GM23338 (cell line): ENCODE results near the gene MED13L. TPM values are rescaled to one million over a fixed set of nuclear protein-coding genes. Genes with fewer than 3 reads are reported as not detected.
A peak's percentile ranks its signal among the peaks of the same experiment; 100 is the strongest.

ENCODE experiments used
- ATAC-seq: fragments of 200-7000 bp; cut with Tn5 transposase; 3 replicates; pipeline ENCODE4 v1.9.1; 2020
- DNase-seq: peaks from one replicate; pipeline ENCODE4 v3.0.0-alpha.2; 2015; ENCODE audit warnings: low spot score
- H2AFZ ChIP-seq: fragments of 200-600 bp; sonication (generic); 2 replicates; pipeline ENCODE4 v1.8.0; 2016; ENCODE audit warnings: antibody characterized with exemption, mild to moderate bottlenecking, moderate library complexity
- H3F3A ChIP-seq: fragments of 200-600 bp; sonication (generic); replicated peaks from 2 replicates; pipeline ENCODE4 v1.8.0; 2017; ENCODE audit warnings: antibody characterized with exemption, mixed run types, low read depth
- H3K27ac ChIP-seq: fragments of 200-600 bp; sonication (generic); 2 replicates; pipeline ENCODE4 v1.6.1; 2016; ENCODE audit warnings: low read depth
- H3K27me3 ChIP-seq: fragments of 200-600 bp; sonication (generic); 2 replicates; pipeline ENCODE4 v1.8.0; 2016; ENCODE audit warnings: mild to moderate bottlenecking, mixed run types, moderate library complexity; ENCODE audit not compliant: insufficient read depth
- H3K36me3 ChIP-seq: fragments of 200-600 bp; sonication (generic); 2 replicates; pipeline ENCODE4 v1.8.0; 2016; ENCODE audit warnings: mild to moderate bottlenecking; ENCODE audit not compliant: insufficient read depth
- H3K4me1 ChIP-seq: fragments of 200-600 bp; sonication (generic); 2 replicates; pipeline ENCODE4 v1.8.0; 2016; ENCODE audit warnings: mild to moderate bottlenecking, moderate library complexity; ENCODE audit not compliant: insufficient read depth
- H3K4me2 ChIP-seq: fragments of 200-600 bp; sonication (generic); 2 replicates; pipeline ENCODE4 v1.7.1; 2017; ENCODE audit warnings: mixed run types
- H3K4me3 ChIP-seq: fragments of 200-600 bp; sonication (generic); 2 replicates; pipeline ENCODE4 v1.6.1; 2016; ENCODE audit warnings: mixed run types
- H3K79me2 ChIP-seq: fragments of 200-600 bp; sonication (generic); replicated peaks from 2 replicates; pipeline ENCODE4 v1.8.0; 2017; ENCODE audit warnings: mild to moderate bottlenecking; ENCODE audit not compliant: insufficient read depth
- H3K9me2 ChIP-seq: fragments of 200-600 bp; sonication (generic); 2 replicates; pipeline ENCODE4 v1.8.0; 2017; ENCODE audit not compliant: insufficient read depth
- H4K20me1 ChIP-seq: fragments of 200-600 bp; sonication (generic); replicated peaks from 2 replicates; pipeline ENCODE4 v1.8.0; 2017; ENCODE audit warnings: mild to moderate bottlenecking; ENCODE audit not compliant: insufficient read depth
- H3K27ac Mint-ChIP-seq: 2 replicates; pipeline ENCODE4 v1.8.0; 2020; ENCODE audit warnings: inconsistent platforms, mild to moderate bottlenecking, moderate library complexity, mixed read lengths
- H3K27me3 Mint-ChIP-seq: 3 replicates; pipeline ENCODE4 v1.8.0; 2022; ENCODE audit warnings: low read depth, mild to moderate bottlenecking, moderate library complexity, mixed read lengths, inconsistent platforms; ENCODE audit not compliant: insufficient read depth, poor library complexity
- H3K36me3 Mint-ChIP-seq: 3 replicates; pipeline ENCODE4 v1.8.0; 2021; ENCODE audit warnings: low read depth, mild to moderate bottlenecking, inconsistent platforms, moderate library complexity, mixed read lengths
- H3K4me1 Mint-ChIP-seq: 3 replicates; pipeline ENCODE4 v1.8.0; 2020; ENCODE audit warnings: mild to moderate bottlenecking, inconsistent platforms, mixed read lengths
- H3K4me3 Mint-ChIP-seq: 3 replicates; pipeline ENCODE4 v1.8.0; 2021; ENCODE audit warnings: moderate library complexity, mild to moderate bottlenecking, inconsistent platforms, mixed read lengths
- H3K9me3 Mint-ChIP-seq: 3 replicates; pipeline ENCODE4 v1.8.0; 2020; ENCODE audit warnings: moderate library complexity, mild to moderate bottlenecking, inconsistent platforms, mixed read lengths
- CREB1 ChIP-seq: fragments of 250-450 bp; sonication (Bioruptor Pico); IDR thresholded peaks from 2 replicates; pipeline ENCODE4 v1.5.0; 2020; ENCODE audit warnings: low read depth, mild to moderate bottlenecking, moderate library complexity
- EZH2 ChIP-seq: fragments of 200-600 bp; sonication (generic); IDR thresholded peaks from one replicate; pipeline ENCODE4 v1.8.0; 2017; ENCODE audit warnings: antibody characterized with exemption, mild to moderate bottlenecking, low read depth; ENCODE audit not compliant: unreplicated experiment
- EZH2phosphoT487 ChIP-seq: fragments of 200-600 bp; sonication (generic); IDR thresholded peaks from one replicate; pipeline ENCODE4 v1.8.1; 2018; ENCODE audit warnings: antibody characterized with exemption; ENCODE audit not compliant: unreplicated experiment
- JUNB ChIP-seq: IDR thresholded peaks from one replicate; pipeline ENCODE4 v1.6.1; 2016; ENCODE audit warnings: antibody characterized with exemption; ENCODE audit not compliant: unreplicated experiment
- NANOG ChIP-seq: IDR thresholded peaks from 2 replicates; pipeline ENCODE4 v1.6.1; 2016; ENCODE audit warnings: antibody characterized with exemption, borderline replicate concordance
- POLR2AphosphoS5 ChIP-seq: IDR thresholded peaks from 2 replicates; pipeline ENCODE4 v1.6.1; 2016; ENCODE audit warnings: antibody characterized with exemption, low read depth
- STAT1 ChIP-seq: IDR thresholded peaks from one replicate; pipeline ENCODE4 v1.6.1; 2016; ENCODE audit warnings: antibody characterized with exemption; ENCODE audit not compliant: unreplicated experiment
- ZNF331 ChIP-seq: fragments of 250-450 bp; sonication (Bioruptor Pico); IDR thresholded peaks from 2 replicates; pipeline ENCODE4 v1.5.0; 2020; ENCODE audit warnings: low read depth, mild to moderate bottlenecking, moderate library complexity
- polyA plus RNA-seq: library from polyadenylated mRNA; unstranded; fragments of >200 nt; fragmentation: Nextera tagmentation; extraction: Ambion mirVana; gene quantifications from 2 replicates; pipeline ENCODE4 v1.2.1, GENCODE V29; 2016
- total RNA-seq: library from RNA; depleted of rRNA; stranded (reverse); fragments of >200 nt; shearing (Covaris generic); gene quantifications from 2 replicates; pipeline ENCODE4 v1.2.3, GENCODE V29; 2014
- TF ChIP-seq, protein P1 (sequence below): IDR thresholded peaks from one replicate; pipeline ENCODE4 v1.6.1; 2018; ENCODE audit warnings: antibody characterized with exemption; ENCODE audit not compliant: unreplicated experiment
- TF ChIP-seq, protein P2 (sequence below), 2 experiments: fragments of 200-600 bp in 1 of 2; sonication (generic) in 1 of 2; conservative IDR thresholded peaks; 2 replicates each; pipeline versions ENCODE4 v1.5.1 to v1.6.1; 2016 to 2017; ENCODE audit warnings: antibody characterized with exemption in 2 of 2, low read depth in 2 of 2, mild to moderate bottlenecking in 2 of 2, moderate library complexity in 1 of 2

MED13L gene
- total and polyA plus RNA-seq, 2 experiments from 2014 or later = 20.9 to 73.6 TPM

DNA sequence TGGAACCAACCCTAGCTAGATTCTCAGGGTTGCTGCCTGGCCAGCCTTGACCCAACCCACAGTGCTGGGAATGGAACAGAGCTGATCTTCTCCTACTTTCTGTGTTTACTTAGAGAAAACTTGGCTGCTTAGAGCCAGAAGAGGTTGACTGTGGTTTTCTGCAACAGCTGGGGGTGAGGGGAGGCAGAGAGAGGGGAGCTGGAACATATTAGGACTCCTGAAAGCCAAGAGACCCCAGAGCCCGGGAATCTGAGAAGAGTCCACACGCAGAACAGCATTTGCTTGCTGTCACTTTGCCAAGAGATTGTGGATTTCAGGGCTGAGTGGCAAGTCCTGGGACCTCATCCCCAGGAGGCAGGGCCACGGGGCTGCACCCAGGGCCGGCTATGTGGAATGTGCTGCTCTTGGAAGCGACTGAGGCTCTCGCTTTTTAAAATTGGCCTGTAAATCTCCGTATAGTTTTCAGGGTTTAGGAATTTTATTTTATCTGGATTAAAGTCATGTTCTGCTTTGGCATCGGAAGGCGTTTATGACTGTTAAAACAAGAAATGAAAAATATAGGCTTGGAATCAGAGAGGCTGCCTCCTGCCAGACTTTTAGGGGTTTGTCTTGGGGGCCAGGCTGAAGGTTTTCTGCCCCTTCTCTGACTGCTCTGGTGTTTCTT, 22.3 kb upstream of the MED13L start (continued):
- TF ChIP-seq, protein P1, sequence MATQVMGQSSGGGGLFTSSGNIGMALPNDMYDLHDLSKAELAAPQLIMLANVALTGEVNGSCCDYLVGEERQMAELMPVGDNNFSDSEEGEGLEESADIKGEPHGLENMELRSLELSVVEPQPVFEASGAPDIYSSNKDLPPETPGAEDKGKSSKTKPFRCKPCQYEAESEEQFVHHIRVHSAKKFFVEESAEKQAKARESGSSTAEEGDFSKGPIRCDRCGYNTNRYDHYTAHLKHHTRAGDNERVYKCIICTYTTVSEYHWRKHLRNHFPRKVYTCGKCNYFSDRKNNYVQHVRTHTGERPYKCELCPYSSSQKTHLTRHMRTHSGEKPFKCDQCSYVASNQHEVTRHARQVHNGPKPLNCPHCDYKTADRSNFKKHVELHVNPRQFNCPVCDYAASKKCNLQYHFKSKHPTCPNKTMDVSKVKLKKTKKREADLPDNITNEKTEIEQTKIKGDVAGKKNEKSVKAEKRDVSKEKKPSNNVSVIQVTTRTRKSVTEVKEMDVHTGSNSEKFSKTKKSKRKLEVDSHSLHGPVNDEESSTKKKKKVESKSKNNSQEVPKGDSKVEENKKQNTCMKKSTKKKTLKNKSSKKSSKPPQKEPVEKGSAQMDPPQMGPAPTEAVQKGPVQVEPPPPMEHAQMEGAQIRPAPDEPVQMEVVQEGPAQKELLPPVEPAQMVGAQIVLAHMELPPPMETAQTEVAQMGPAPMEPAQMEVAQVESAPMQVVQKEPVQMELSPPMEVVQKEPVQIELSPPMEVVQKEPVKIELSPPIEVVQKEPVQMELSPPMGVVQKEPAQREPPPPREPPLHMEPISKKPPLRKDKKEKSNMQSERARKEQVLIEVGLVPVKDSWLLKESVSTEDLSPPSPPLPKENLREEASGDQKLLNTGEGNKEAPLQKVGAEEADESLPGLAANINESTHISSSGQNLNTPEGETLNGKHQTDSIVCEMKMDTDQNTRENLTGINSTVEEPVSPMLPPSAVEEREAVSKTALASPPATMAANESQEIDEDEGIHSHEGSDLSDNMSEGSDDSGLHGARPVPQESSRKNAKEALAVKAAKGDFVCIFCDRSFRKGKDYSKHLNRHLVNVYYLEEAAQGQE = no peak
- TF ChIP-seq CREB1 (no peak), POLR2AphosphoS5 (no peak), NANOG (no peak), STAT1 (no peak), EZH2phosphoT487 (no peak), EZH2 (no peak), JUNB (no peak)

DNA sequence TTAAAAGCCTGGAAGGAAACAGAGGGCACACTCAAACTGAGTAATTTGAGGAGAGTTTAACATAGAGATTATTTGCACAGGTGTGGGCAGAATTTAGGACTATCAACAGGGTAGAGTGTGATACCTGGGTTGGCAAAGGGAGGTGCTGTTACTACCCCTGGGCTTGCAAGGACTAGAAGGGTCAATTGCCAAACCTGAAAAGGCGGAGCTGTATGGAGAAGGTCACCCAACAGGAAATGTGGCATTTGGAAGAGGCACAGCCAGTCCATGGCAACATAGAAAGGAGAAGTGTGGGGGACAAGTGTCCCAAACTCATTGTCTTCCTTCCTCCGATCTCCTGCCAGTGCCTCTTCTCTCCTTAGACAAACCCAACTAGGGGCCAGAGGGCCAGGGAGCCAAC, 21.6 kb upstream of the MED13L start:
- Histone ChIP-seq H3K27ac (no peak overlapping the region), H3K36me3 (no peaks in the 10 kb centered on the region), H3K79me2 (no peaks in the 10 kb centered on the region), H4K20me1 (no peaks in the 10 kb centered on the region), H3F3A (no peaks in the 10 kb centered on the region), H2AFZ (peak overlapping the region; percentile 78; the same call in 1 of the 2 replicates), H3K27me3 (no peaks in the 10 kb centered on the region), H3K4me1 (peaks cover 22% of the 10 kb centered on the region; the same call in 1 of the 2 replicates), H3K4me2 (no peak overlapping the region), H3K4me3 (no peak overlapping the region), H3K9me2 (no peaks in the 10 kb centered on the region; the same call in 1 of the 2 replicates)
- Mint-ChIP-seq H3K9me3 (no peaks in the 10 kb centered on the region), H3K4me1 (peaks cover 41% of the 10 kb centered on the region), H3K27me3 (peaks cover 2% of the 10 kb centered on the region), H3K4me3 (no peak overlapping the region), H3K27ac (no peak overlapping the region), H3K36me3 (no peaks in the 10 kb centered on the region)
- TF ChIP-seq, protein P2, sequence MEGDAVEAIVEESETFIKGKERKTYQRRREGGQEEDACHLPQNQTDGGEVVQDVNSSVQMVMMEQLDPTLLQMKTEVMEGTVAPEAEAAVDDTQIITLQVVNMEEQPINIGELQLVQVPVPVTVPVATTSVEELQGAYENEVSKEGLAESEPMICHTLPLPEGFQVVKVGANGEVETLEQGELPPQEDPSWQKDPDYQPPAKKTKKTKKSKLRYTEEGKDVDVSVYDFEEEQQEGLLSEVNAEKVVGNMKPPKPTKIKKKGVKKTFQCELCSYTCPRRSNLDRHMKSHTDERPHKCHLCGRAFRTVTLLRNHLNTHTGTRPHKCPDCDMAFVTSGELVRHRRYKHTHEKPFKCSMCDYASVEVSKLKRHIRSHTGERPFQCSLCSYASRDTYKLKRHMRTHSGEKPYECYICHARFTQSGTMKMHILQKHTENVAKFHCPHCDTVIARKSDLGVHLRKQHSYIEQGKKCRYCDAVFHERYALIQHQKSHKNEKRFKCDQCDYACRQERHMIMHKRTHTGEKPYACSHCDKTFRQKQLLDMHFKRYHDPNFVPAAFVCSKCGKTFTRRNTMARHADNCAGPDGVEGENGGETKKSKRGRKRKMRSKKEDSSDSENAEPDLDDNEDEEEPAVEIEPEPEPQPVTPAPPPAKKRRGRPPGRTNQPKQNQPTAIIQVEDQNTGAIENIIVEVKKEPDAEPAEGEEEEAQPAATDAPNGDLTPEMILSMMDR (conservative IDR thresholded peaks at IDR 0.05; ENCODE audit: low read depth in 2 of 2) = 0 out of 4 replicates have a peak, but pooled peaks of 1 of the 2 experiments have one; percentile 9
- no peak for TF ChIP-seq ZNF331 (CRISPR knock-in tag)
- DNase-seq = peak; percentile 29
- peak; percentile 47 for ATAC-seq
